ENCODE measurements around the gene CCER1. TPM values are rescaled to one million over a fixed set of nuclear protein-coding genes. Genes with fewer than 3 reads are reported as not detected.

Gene CCER1
- total RNA-seq, 4 donors from 2014 or later, result not detected

Other genes with a start within 250 kb of the CCER1 start
- not detected for gene EPYC, start 49.8 kb upstream of the CCER1 start, total RNA-seq
- not detected for gene KERA, start 102.8 kb upstream of the CCER1 start, total RNA-seq
- gene LUM, start 156.3 kb upstream of the CCER1 start, total RNA-seq, result 10 to 100 TPM in 3 of 4 donors, 1 to 10 TPM in 1; 7.5 to 26.0 (median 14.1) TPM
- gene DCN, start 227.6 kb upstream of the CCER1 start, total RNA-seq, result 100 to 1,000 TPM; 549 to 589 (median 569) TPM